ENCODE measurements around the gene TRIM7. TPM values are rescaled to one million over a fixed set of nuclear protein-coding genes. Genes with fewer than 3 reads are reported as not detected.

Gene TRIM7
- polyA plus RNA-seq, 1 donor from 2014 or later, result 2.1 TPM

GRCh38 chr5:181195249-181195761, 9.7 kb downstream of the TRIM7 start:
- peaks cover 9% of the 10 kb centered on the region for H3F3A ChIP-seq (ENCODE audit: insufficient read depth, low read length, poor library complexity, severe bottlenecking)
- H3K9me3 ChIP-seq (ENCODE audit: low read length), result no peaks in the 10 kb centered on the region
- TF ChIP-seq CTCF (IDR thresholded peaks at IDR 0.05; ENCODE audit: poor library complexity, severe bottlenecking) (no peak), POLR2AphosphoS5 (IDR thresholded peaks at IDR 0.05) (no peak), SMC3 (conservative IDR thresholded peaks at IDR 0.05; ENCODE audit: poor library complexity) (no peak), RAD21 (conservative IDR thresholded peaks at IDR 0.05) (no peak), EZH2 (IDR thresholded peaks at IDR 0.05; ENCODE audit: borderline replicate concordance, insufficient read depth, low read length, poor library complexity, severe bottlenecking) (no peak), REST (IDR thresholded peaks at IDR 0.05; ENCODE audit: borderline replicate concordance) (no peak)
- H3K9ac ChIP-seq (ENCODE audit: low read length), result no peak overlapping the region
- no peaks in the 10 kb centered on the region for H4K20me1 ChIP-seq (ENCODE audit: insufficient read depth)
- H3K4me2 ChIP-seq (ENCODE audit: low read length), result no peak overlapping the region
- H3K27me3 ChIP-seq (ENCODE audit: insufficient read depth, low read depth, low read length), result peaks cover 4% of the 10 kb centered on the region
- no peaks in the 10 kb centered on the region for H3K79me2 ChIP-seq (replicated peaks; ENCODE audit: insufficient read depth, low read length)
- H3K4me3 ChIP-seq (ENCODE audit: low read length), result no peak overlapping the region
- H3K36me3 ChIP-seq (ENCODE audit: insufficient read depth, low read length), result no peaks in the 10 kb centered on the region
- H3K27ac ChIP-seq (ENCODE audit: low read length), result no peak overlapping the region
- H2AFZ ChIP-seq (ENCODE audit: low read depth, low read length), result no peak overlapping the region
- no peaks in the 10 kb centered on the region for H3K9me2 ChIP-seq (ENCODE audit: insufficient read depth, low read length)

- no peaks in the 10 kb centered on the region for H4K20me1 ChIP-seq (ENCODE audit: insufficient read depth)
- no peak for TF ChIP-seq REST (IDR thresholded peaks at IDR 0.05; ENCODE audit: borderline replicate concordance)
- TF ChIP-seq TAF1 (IDR thresholded peaks at IDR 0.05; ENCODE audit: low read depth), result no peak
- TF ChIP-seq CTCF (IDR thresholded peaks at IDR 0.05; ENCODE audit: poor library complexity, severe bottlenecking), result no peak
- TF ChIP-seq EP300 (conservative IDR thresholded peaks at IDR 0.05; ENCODE audit: poor library complexity, severe bottlenecking), result no peak
- TF ChIP-seq POLR2AphosphoS5 (IDR thresholded peaks at IDR 0.05), result no peak
- TF ChIP-seq SMC3 (conservative IDR thresholded peaks at IDR 0.05; ENCODE audit: poor library complexity), result no peak
- no peak for TF ChIP-seq EZH2 (IDR thresholded peaks at IDR 0.05; ENCODE audit: borderline replicate concordance, insufficient read depth, low read length, poor library complexity, severe bottlenecking)
- no peak for TF ChIP-seq RAD21 (conservative IDR thresholded peaks at IDR 0.05)
- TF ChIP-seq MXI1 (conservative IDR thresholded peaks at IDR 0.05; ENCODE audit: poor library complexity, severe bottlenecking), result no peak
- H3K9me3 ChIP-seq (ENCODE audit: low read length), result no peaks in the 10 kb centered on the region
- no peaks in the 10 kb centered on the region for H3K27me3 ChIP-seq (ENCODE audit: insufficient read depth, low read depth, low read length)
- no peaks in the 10 kb centered on the region for H3K36me3 ChIP-seq (ENCODE audit: insufficient read depth, low read length)
- H3K4me2 ChIP-seq (ENCODE audit: low read length), result no peak overlapping the region
- no peak overlapping the region for H3K27ac ChIP-seq (ENCODE audit: low read length)
- H3F3A ChIP-seq (ENCODE audit: insufficient read depth, low read length, poor library complexity, severe bottlenecking), result peaks cover 9% of the 10 kb centered on the region
- H3K9me2 ChIP-seq (ENCODE audit: insufficient read depth, low read length), result no peaks in the 10 kb centered on the region
- H3K4me3 ChIP-seq (ENCODE audit: low read length), result no peak overlapping the region
- H2AFZ ChIP-seq (ENCODE audit: low read depth, low read length), result no peak overlapping the region
- no peaks in the 10 kb centered on the region for H3K79me2 ChIP-seq (replicated peaks; ENCODE audit: insufficient read depth, low read length)
- H3K9ac ChIP-seq (ENCODE audit: low read length), result no peak overlapping the region
Measured at GRCh38 chr5:181194489-181195248, 10.3 kb downstream of the TRIM7 start.

Measured in neural cell (in vitro differentiated cells).